HG03280 (cell line): ENCODE results near the gene EML4.
"Not testable (repeated sequence)": the region's sequence is repeated elsewhere in the genome, so short reads cannot be mapped to it uniquely, and the experiment has no call there.

Source experiments
- ATAC-seq: cut with Tn5 transposase; IDR thresholded peaks from one replicate; pipeline ENCODE4 v1.9.1; 2021; ENCODE audit warnings: mild to moderate bottlenecking, moderate library complexity; ENCODE audit not compliant: unreplicated experiment

Gene EML4

GRCh38 chr2:42169100-42169873 lies at the start of gene EML4:
TSS of gene EML4 (plus strand) at chr2:42169353. CDS start at chr2:42169612, 259 bp downstream.
- ATAC-seq = peak; percentile 83

GRCh38 chr2:42123426-42123825 lies 45.7 kb upstream of the EML4 start:
- ATAC-seq = no peak

GRCh38 chr2:42124011-42124785 lies 45.0 kb upstream of the EML4 start:
- ATAC-seq = peak; percentile 44

- no peak for ATAC-seq
Measured at GRCh38 chr2:42125841-42126594, 43.1 kb upstream of the EML4 start.

GRCh38 chr2:42126873-42127272 lies 42.3 kb upstream of the EML4 start:
- ATAC-seq = not testable (repeated sequence)

GRCh38 chr2:42127425-42128424 lies 41.4 kb upstream of the EML4 start:
- peak; percentile 63 for ATAC-seq

- ATAC-seq = no peak
Measured at GRCh38 chr2:42128721-42129486, 40.2 kb upstream of the EML4 start.

GRCh38 chr2:42129487-42129852 lies 39.7 kb upstream of the EML4 start:
- ATAC-seq = no peak

GRCh38 chr2:42129947-42130346 lies 39.2 kb upstream of the EML4 start:
- no peak for ATAC-seq

GRCh38 chr2:42130858-42131257 lies 38.3 kb upstream of the EML4 start:
- ATAC-seq = not testable (repeated sequence)

- ATAC-seq = no peak
Measured at GRCh38 chr2:42132191-42132965, 36.8 kb upstream of the EML4 start.

GRCh38 chr2:42132966-42133641 lies 36.0 kb upstream of the EML4 start:
- ATAC-seq = peak; percentile 67

- ATAC-seq = no peak
Measured at GRCh38 chr2:42133771-42134195, 35.4 kb upstream of the EML4 start.

- not testable (repeated sequence) for ATAC-seq
Measured at GRCh38 chr2:42134401-42134932, 34.7 kb upstream of the EML4 start.

- ATAC-seq = no peak
Measured at GRCh38 chr2:42135381-42136312, 33.5 kb upstream of the EML4 start.

- no peak for ATAC-seq
Measured at GRCh38 chr2:42136782-42137124, 32.4 kb upstream of the EML4 start.
